IMR-90 (cell line): Measurements from ENCODE around the gene ING2. TPM values are rescaled to one million over a fixed set of nuclear protein-coding genes. Genes with fewer than 3 reads are reported as not detected.

Experiments used
- ATAC-seq: fragments of 200-7000 bp; cut with Tn5 transposase; 2 replicates; pipeline ENCODE4 v1.9.1; 2020; ENCODE audit warnings: low read depth, mild to moderate bottlenecking, moderate library complexity
- BruUV-seq: library from RNA; stranded (reverse); fragments of 400-500 nt; replicated peaks from 2 replicates; lab custom pipeline; 2021; lab: Mats Ljungman, UMichigan
- CTCF ChIA-PET: fragments of 300-600 bp; formaldehyde crosslinking; extraction: SDS; loops from one replicate; lab custom pipeline; 2021; ENCODE audit warnings: antibody characterized with exemption; lab: Yijun Ruan, JAX
- POLR2A ChIA-PET: fragments of 300-600 bp; sonication (Branson Sonifier 250); formaldehyde crosslinking; loops from one replicate; lab custom pipeline; 2022; ENCODE audit warnings: antibody characterized with exemption; ENCODE audit not compliant: unreplicated experiment; lab: Charles Lee
- DNase-seq: peaks from one replicate; pipeline ENCODE4 v3.0.0; 2013
- H2AFZ ChIP-seq: replicated peaks from 2 replicates; pipeline ENCODE3; 2013; ENCODE audit warnings: low read length, mild to moderate bottlenecking; ENCODE audit not compliant: poor library complexity
- H2AK5ac ChIP-seq: 2 replicates; pipeline ENCODE4 v1.6.1; 2013; ENCODE audit warnings: low read depth, low read length, inconsistent platforms
- H2AK9ac ChIP-seq: replicated peaks from 2 replicates; pipeline ENCODE3; 2013; ENCODE audit warnings: mild to moderate bottlenecking, low read depth, low read length, moderate library complexity; ENCODE audit not compliant: poor library complexity
- H2BK120ac ChIP-seq: 2 replicates; pipeline ENCODE4 v1.6.1; 2013; ENCODE audit warnings: low read depth, low read length, inconsistent platforms
- H2BK15ac ChIP-seq: 3 replicates; pipeline ENCODE4 v1.6.1; 2013; ENCODE audit warnings: low read depth, low read length, inconsistent platforms
- H2BK20ac ChIP-seq: 2 replicates; pipeline ENCODE4 v1.6.1; 2013; ENCODE audit warnings: low read depth, mild to moderate bottlenecking, inconsistent platforms, low read length, moderate library complexity
- H2BK5ac ChIP-seq: 2 replicates; pipeline ENCODE4 v1.6.1; 2013; ENCODE audit warnings: mild to moderate bottlenecking, low read depth, low read length, inconsistent platforms; ENCODE audit not compliant: poor library complexity, severe bottlenecking
- H3K14ac ChIP-seq: replicated peaks from 2 replicates; pipeline ENCODE4 v1.6.1; 2013; ENCODE audit warnings: low read depth, low read length, inconsistent platforms
- H3K18ac ChIP-seq: 2 replicates; pipeline ENCODE4 v1.6.1; 2013; ENCODE audit warnings: low read depth, low read length, control low read depth
- H3K23ac ChIP-seq: 2 replicates; pipeline ENCODE4 v1.6.1; 2013; ENCODE audit warnings: low read depth, low read length, inconsistent platforms
- H3K27ac ChIP-seq: 2 replicates; pipeline ENCODE4 v1.5.1; 2013; ENCODE audit warnings: mild to moderate bottlenecking, control low read depth, low read length; ENCODE audit not compliant: insufficient read depth
- H3K27me3 ChIP-seq: 2 replicates; pipeline ENCODE4 v1.6.1; 2013; ENCODE audit warnings: low read length; ENCODE audit not compliant: control insufficient read depth, insufficient read depth
- H3K36me3 ChIP-seq: 2 replicates; pipeline ENCODE4 v1.6.1; 2013; ENCODE audit warnings: low read length, mixed read lengths; ENCODE audit not compliant: control insufficient read depth, insufficient read depth
- H3K4ac ChIP-seq: 2 replicates; pipeline ENCODE4 v1.6.1; 2013; ENCODE audit warnings: low read depth, low read length, inconsistent platforms
- H3K4me1 ChIP-seq: 2 replicates; pipeline ENCODE4 v1.6.1; 2013; ENCODE audit warnings: low read length, mixed read lengths; ENCODE audit not compliant: control insufficient read depth, insufficient read depth
- H3K4me2 ChIP-seq: 2 replicates; pipeline ENCODE4 v1.6.1; 2013; ENCODE audit warnings: low read depth, mild to moderate bottlenecking, control low read depth, low read length, moderate library complexity
- H3K4me3 ChIP-seq: 2 replicates; pipeline ENCODE4 v1.5.1; 2013; ENCODE audit warnings: low read depth, mild to moderate bottlenecking, control low read depth, low read length, moderate library complexity; ENCODE audit not compliant: insufficient read depth
- H3K56ac ChIP-seq: 2 replicates; pipeline ENCODE4 v1.6.1; 2013; ENCODE audit warnings: low read length, inconsistent platforms; ENCODE audit not compliant: insufficient read depth; ENCODE audit errors: extremely low read depth
- H3K79me1 ChIP-seq, 2 experiments: 2 replicates each; pipeline ENCODE4 v1.6.1; 2013; ENCODE audit warnings: low read length in 2 of 2, inconsistent platforms in 1 of 2, low read depth in 1 of 2
- H3K9ac ChIP-seq: 2 replicates; pipeline ENCODE4 v1.6.1; 2013; ENCODE audit warnings: low read depth, low read length, control low read depth
- H3K9me1 ChIP-seq: 2 replicates; pipeline ENCODE4 v1.6.1; 2013; ENCODE audit warnings: low read length, inconsistent platforms; ENCODE audit not compliant: insufficient read depth
- H3K9me3 ChIP-seq: 2 replicates; pipeline ENCODE4 v1.6.1; 2013; ENCODE audit warnings: low read length; ENCODE audit not compliant: control insufficient read depth, insufficient read depth
- H4K20me1 ChIP-seq: 2 replicates; pipeline ENCODE4 v1.6.1; 2013; ENCODE audit warnings: low read length, inconsistent platforms; ENCODE audit not compliant: insufficient read depth
- H4K5ac ChIP-seq: 2 replicates; pipeline ENCODE4 v1.6.1; 2013; ENCODE audit warnings: mild to moderate bottlenecking, low read depth, low read length, control low read depth
- H4K8ac ChIP-seq, 2 experiments: 2 replicates each; pipeline ENCODE4 v1.6.1; 2013; ENCODE audit warnings: low read depth in 2 of 2, low read length in 2 of 2, control low read depth in 1 of 2, inconsistent platforms in 1 of 2
- H4K91ac ChIP-seq: 2 replicates; pipeline ENCODE4 v1.6.1; 2013; ENCODE audit warnings: low read depth, low read length, inconsistent platforms; ENCODE audit not compliant: insufficient read depth
- BHLHE40 ChIP-seq: fragments of 150-350 bp; IDR thresholded peaks from 2 replicates; pipeline ENCODE4 v1.6.1; 2016; ENCODE audit warnings: mild to moderate bottlenecking, low read depth, low read length
- CTCF ChIP-seq: conservative IDR thresholded peaks from 2 replicates; pipeline ENCODE4 v1.5.1; 2012; ENCODE audit warnings: mild to moderate bottlenecking, low read depth, low read length, improper control_type of control experiment
- MAZ ChIP-seq: IDR thresholded peaks from 2 replicates; pipeline ENCODE4 v1.6.1; 2012; ENCODE audit warnings: low read depth, mild to moderate bottlenecking, low read length, improper control_type of control experiment, moderate library complexity, borderline replicate concordance
- MXI1 ChIP-seq: IDR thresholded peaks from 2 replicates; pipeline ENCODE4 v1.6.1; 2012; ENCODE audit warnings: low read depth, mild to moderate bottlenecking, low read length, moderate library complexity, borderline replicate concordance
- POLR2A ChIP-seq: IDR thresholded peaks from 2 replicates; pipeline ENCODE4 v1.6.1; 2012; ENCODE audit warnings: mild to moderate bottlenecking, low read depth, low read length
- RAD21 ChIP-seq: IDR thresholded peaks from 2 replicates; pipeline ENCODE4 v1.6.1; 2012; ENCODE audit warnings: low read length, improper control_type of control experiment
- RCOR1 ChIP-seq: IDR thresholded peaks from 2 replicates; pipeline ENCODE4 v1.6.1; 2012; ENCODE audit warnings: mild to moderate bottlenecking, low read length, improper control_type of control experiment; ENCODE audit not compliant: insufficient replicate concordance
- WGBS, 2 experiments: methylation state at CpG; one replicate each; pipeline versions ENCODE4 v1.1.5 to v1.1.7; 2013; ENCODE audit warnings: missing lambda C conversion rate in 2 of 2; ENCODE audit not compliant: insufficient read length in 1 of 2; ENCODE audit errors: extremely low coverage in 2 of 2; 5-methylcytosine and 5-hydroxymethylcytosine counted together
- dilution Hi-C: fragments of 300-500 bp; cut with HindIII; formaldehyde crosslinking; loops from one replicate; pipeline ENCODE4 v1.14.3; 2018; ENCODE audit warnings: low sequenced_read_pairs; ENCODE audit not compliant: unreplicated experiment
- in situ Hi-C: fragments of 300-500 bp; cut with MboI; formaldehyde crosslinking; loops from 3 replicates; pipeline ENCODE4 v1.14.3; 2019; ENCODE audit warnings: low sequenced_read_pairs, inconsistent platforms, mixed read lengths
- intact Hi-C: fragments of 100-400 bp; cut with micrococcal nuclease; formaldehyde crosslinking; loops from 2 replicates; pipeline ENCODE4 v1.10.0; 2022
- polyA plus RNA-seq, 3 experiments: library from polyadenylated mRNA; depleted of rRNA; stranded (reverse); fragments of >200 nt; gene quantifications; 2 replicates each; pipeline ENCODE4 v1.2.3, GENCODE V29; 2012; ENCODE audit warnings: low replicate concordance in 1 of 3
- total RNA-seq: library from RNA; depleted of rRNA; stranded (reverse); fragments of >200 nt; gene quantifications from 2 replicates; pipeline ENCODE4 v1.2.3, GENCODE V29; 2012

Gene ING2
- total and polyA plus RNA-seq, 2 of the 4 experiments (the other 2 are of a cell fraction): 2.5 to 9.5 TPM

- dilution Hi-C loops (no loop called here), intact Hi-C loops (no loop called here), in situ Hi-C loops (no loop called here)
- Histone ChIP-seq H3K9ac (no peak overlapping the region), H3K9me3 (no peaks in the 10 kb centered on the region), H3K9me1 (0 out of 2 replicates have a peak, but pooled peaks cover 3% of the 10 kb centered on the region), H3K4me2 (no peak overlapping the region), H3K4me3 (no peak overlapping the region), H2BK120ac (no peak overlapping the region), H2AK5ac (no peak overlapping the region), H3K27ac (no peak overlapping the region), H4K20me1 (0 out of 2 replicates have a peak, but pooled peaks cover 2% of the 10 kb centered on the region), H3K79me1 (peaks cover 0 to 15% of the 10 kb centered on the region in 2 experiments; a peak in 2 of 4 replicates), H3K4me1 (no peaks in the 10 kb centered on the region), H3K27me3 (no peaks in the 10 kb centered on the region), H2BK5ac (no peak overlapping the region), H4K5ac (no peak overlapping the region), H3K36me3 (no peaks in the 10 kb centered on the region), H3K18ac (no peak overlapping the region), H2BK20ac (no peak overlapping the region), H3K23ac (no peak overlapping the region), H3K4ac (no peak overlapping the region), H2AFZ (no peak overlapping the region), H2AK9ac (no peak overlapping the region), H4K91ac (no peak overlapping the region), H3K56ac (no peak overlapping the region), H4K8ac (no peak overlapping the region), H3K14ac (no peak overlapping the region), H2BK15ac (no peak overlapping the region)
- ChIA-PET POLR2A (no interaction called here), CTCF (no interaction called here)
- no TSS peak for BruUV-seq
- WGBS, 2 experiments: no CpG with 5 or more reads among the region's 5 CpGs
- DNase-seq: no peak
- ATAC-seq: no peak
- TF ChIP-seq POLR2A (no peak), MXI1 (no peak), RCOR1 (no peak), MAZ (no peak), BHLHE40 (no peak), CTCF (no peak), RAD21 (no peak)
Observed at GRCh38 chr4:183499801-183500200, 5.1 kb upstream of the ING2 start.
